ENCODE data around the gene NEURL1. TPM values are rescaled to one million over a fixed set of nuclear protein-coding genes. Genes with fewer than 3 reads are reported as not detected.

Gene NEURL1
- total RNA-seq, 1 experiment from 2014 or later, result 0.84 TPM

DNA sequence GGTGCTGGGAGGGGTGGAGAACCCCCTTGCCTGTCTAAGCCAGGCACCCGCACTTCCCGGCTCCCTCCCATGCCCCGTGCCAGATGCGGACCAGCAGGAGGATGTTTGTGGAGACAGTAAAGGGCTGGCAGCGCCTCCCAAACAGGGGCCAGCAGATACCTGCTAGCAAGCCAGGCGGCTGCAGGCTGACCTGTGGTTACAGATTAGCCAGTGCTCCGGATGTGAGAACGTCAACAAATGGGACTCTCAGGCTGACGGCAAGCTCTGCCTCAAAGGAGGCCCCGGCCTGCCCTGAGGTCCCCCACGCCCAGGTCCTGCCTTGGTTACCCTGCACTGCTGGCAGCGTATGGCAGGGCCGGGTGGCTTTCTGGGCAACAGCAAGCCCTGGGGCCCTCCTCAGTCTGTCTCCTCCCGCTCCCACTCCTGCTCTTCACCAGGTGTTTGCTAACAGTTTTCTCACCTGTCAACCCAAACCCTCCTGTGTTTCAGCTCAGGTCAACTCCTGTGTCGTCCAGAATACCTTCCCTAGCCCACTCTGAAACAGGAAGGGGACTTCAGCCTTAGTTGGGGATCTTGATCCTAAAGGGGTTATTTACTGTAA, 85.4 kb downstream of the NEURL1 start:
- peak; percentile 63 to 75 for DNase-seq

DNA sequence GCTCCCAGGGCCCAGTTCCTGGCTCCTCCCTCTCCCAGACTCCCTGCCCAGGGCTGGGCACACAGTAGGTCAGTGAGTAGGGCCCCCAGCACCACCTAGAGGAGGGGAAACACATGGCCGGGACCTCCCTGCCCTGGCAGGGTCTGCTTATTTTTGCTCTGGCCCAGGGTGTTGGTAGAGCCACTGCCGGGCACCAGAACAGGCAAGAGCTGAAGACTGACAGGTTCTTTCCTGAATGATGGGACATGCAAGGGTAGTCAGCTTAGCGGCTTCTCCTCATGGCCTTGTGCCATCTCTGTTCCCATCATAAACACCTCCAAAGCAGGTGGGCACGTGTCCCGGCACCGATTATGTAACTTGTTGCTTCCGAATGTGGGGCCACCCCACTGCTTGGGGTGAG, 86.5 kb downstream of the NEURL1 start:
- Mint-ChIP-seq H3K4me3 (ENCODE audit: unreplicated experiment) (no peak overlapping the region), H3K27me3 (ENCODE audit: insufficient read depth, unreplicated experiment) (no peaks in the 10 kb centered on the region), H3K4me1 (ENCODE audit: low read depth, unreplicated experiment) (peaks cover 33% of the 10 kb centered on the region), H3K9me3 (ENCODE audit: unreplicated experiment) (no peaks in the 10 kb centered on the region), H3K27ac (ENCODE audit: unreplicated experiment) (no peak overlapping the region), H3K36me3 (ENCODE audit: insufficient read depth, unreplicated experiment) (no peaks in the 10 kb centered on the region)
- TF ChIP-seq, protein P1, sequence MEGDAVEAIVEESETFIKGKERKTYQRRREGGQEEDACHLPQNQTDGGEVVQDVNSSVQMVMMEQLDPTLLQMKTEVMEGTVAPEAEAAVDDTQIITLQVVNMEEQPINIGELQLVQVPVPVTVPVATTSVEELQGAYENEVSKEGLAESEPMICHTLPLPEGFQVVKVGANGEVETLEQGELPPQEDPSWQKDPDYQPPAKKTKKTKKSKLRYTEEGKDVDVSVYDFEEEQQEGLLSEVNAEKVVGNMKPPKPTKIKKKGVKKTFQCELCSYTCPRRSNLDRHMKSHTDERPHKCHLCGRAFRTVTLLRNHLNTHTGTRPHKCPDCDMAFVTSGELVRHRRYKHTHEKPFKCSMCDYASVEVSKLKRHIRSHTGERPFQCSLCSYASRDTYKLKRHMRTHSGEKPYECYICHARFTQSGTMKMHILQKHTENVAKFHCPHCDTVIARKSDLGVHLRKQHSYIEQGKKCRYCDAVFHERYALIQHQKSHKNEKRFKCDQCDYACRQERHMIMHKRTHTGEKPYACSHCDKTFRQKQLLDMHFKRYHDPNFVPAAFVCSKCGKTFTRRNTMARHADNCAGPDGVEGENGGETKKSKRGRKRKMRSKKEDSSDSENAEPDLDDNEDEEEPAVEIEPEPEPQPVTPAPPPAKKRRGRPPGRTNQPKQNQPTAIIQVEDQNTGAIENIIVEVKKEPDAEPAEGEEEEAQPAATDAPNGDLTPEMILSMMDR (IDR thresholded peaks at IDR 0.05; ENCODE audit: insufficient read depth in 1 of 2, low read depth in 1 of 2, low read length in 1 of 2, severe bottlenecking in 1 of 2, unreplicated experiment in 1 of 2), result no peak
- intact Hi-C loops (cut with micrococcal nuclease; ENCODE audit: unreplicated experiment), result no loop called here
- ChIA-PET CTCF (interaction anchor here (1.5 kb wide), 1 partner anchor 14 kb away, joined by 9 read pairs; no protein-coding TSS in a partner anchor), POLR2A (no interaction called here)
- DNase-seq, result no peak
- H3K9me3 ChIP-seq, result no peaks in the 10 kb centered on the region
- H3K36me3 ChIP-seq (ENCODE audit: control insufficient read depth, insufficient read depth, low read length), result no peaks in the 10 kb centered on the region
- H3K4me1 ChIP-seq, result peaks cover 28% of the 10 kb centered on the region
- no TSS peak for BruUV-seq (replicated peaks)
- H3K27me3 ChIP-seq (replicated peaks; ENCODE audit: control insufficient read depth, insufficient read depth, low read length), result no peaks in the 10 kb centered on the region
- no peak overlapping the region for H3K4me3 ChIP-seq (ENCODE audit: low read depth, low read length)

More for the DNA sequence above, 85.4 kb downstream of the NEURL1 start:
- Histone ChIP-seq H3K4me3 (ENCODE audit: low read depth, low read length) (no peak overlapping the region), H3K27me3 (replicated peaks; ENCODE audit: control insufficient read depth, insufficient read depth, low read length) (no peaks in the 10 kb centered on the region), H3K9me3 (no peaks in the 10 kb centered on the region), H3K4me1 (peaks cover 28% of the 10 kb centered on the region), H3K36me3 (ENCODE audit: control insufficient read depth, insufficient read depth, low read length) (no peaks in the 10 kb centered on the region)
- TF ChIP-seq, protein P1 (IDR thresholded peaks at IDR 0.05; ENCODE audit: insufficient read depth in 1 of 2, low read depth in 1 of 2, low read length in 1 of 2, severe bottlenecking in 1 of 2, unreplicated experiment in 1 of 2), result no peak
- Mint-ChIP-seq H3K27me3 (ENCODE audit: insufficient read depth, unreplicated experiment) (no peaks in the 10 kb centered on the region), H3K4me1 (ENCODE audit: low read depth, unreplicated experiment) (peaks cover 41% of the 10 kb centered on the region), H3K4me3 (ENCODE audit: unreplicated experiment) (no peak overlapping the region), H3K9me3 (ENCODE audit: unreplicated experiment) (no peaks in the 10 kb centered on the region), H3K36me3 (ENCODE audit: insufficient read depth, unreplicated experiment) (no peaks in the 10 kb centered on the region), H3K27ac (ENCODE audit: unreplicated experiment) (no peak overlapping the region)
- ChIA-PET POLR2A (no interaction called here), CTCF (interaction anchor here (0.6 to 1.5 kb wide), 2 partner anchors 15 to 103 kb away, joined by 3 to 9 read pairs; no protein-coding TSS in a partner anchor)
- no TSS peak for BruUV-seq (replicated peaks)
- intact Hi-C loops (cut with micrococcal nuclease; ENCODE audit: unreplicated experiment), result loop anchor here (5.0 kb wide), 2 partner anchors 67 to 87 kb away; partner anchors contain the start of gene NEURL1

DNA sequence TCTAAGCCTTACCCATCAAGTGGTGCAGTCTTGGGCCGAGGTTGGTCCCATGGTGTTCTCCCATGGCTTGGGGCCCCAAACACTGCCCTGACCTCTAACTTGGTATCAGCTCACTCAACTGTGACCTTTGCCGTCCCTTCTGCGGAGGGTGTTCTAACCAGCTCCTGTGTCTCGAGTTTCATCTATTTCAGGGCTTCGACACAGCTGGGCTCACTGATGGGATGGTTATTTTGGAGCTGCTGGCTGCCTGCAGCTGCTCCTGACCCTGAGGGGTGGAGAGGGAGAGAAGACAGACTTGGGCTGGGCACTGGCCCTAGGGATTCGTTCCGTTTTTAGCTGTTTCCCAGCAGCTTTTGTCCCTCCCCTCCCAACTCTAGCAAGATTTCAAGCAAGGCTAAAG, 86.9 kb downstream of the NEURL1 start:
- POLR2A ChIA-PET, result no interaction called here
- CTCF ChIA-PET, result no interaction called here
- H3K27me3 Mint-ChIP-seq (ENCODE audit: insufficient read depth, unreplicated experiment), result no peaks in the 10 kb centered on the region

More for the DNA sequence above, 86.9 kb downstream of the NEURL1 start:
- H3K9me3 ChIP-seq, result no peaks in the 10 kb centered on the region
- no peak for DNase-seq
- Mint-ChIP-seq H3K4me1 (ENCODE audit: low read depth, unreplicated experiment) (peaks cover 29% of the 10 kb centered on the region), H3K4me3 (ENCODE audit: unreplicated experiment) (no peak overlapping the region), H3K27ac (ENCODE audit: unreplicated experiment) (no peak overlapping the region), H3K9me3 (ENCODE audit: unreplicated experiment) (no peaks in the 10 kb centered on the region), H3K36me3 (ENCODE audit: insufficient read depth, unreplicated experiment) (no peaks in the 10 kb centered on the region)
- no peak overlapping the region for H3K4me3 ChIP-seq (ENCODE audit: low read depth, low read length)
- H3K27me3 ChIP-seq (replicated peaks; ENCODE audit: control insufficient read depth, insufficient read depth, low read length), result no peaks in the 10 kb centered on the region
- no peaks in the 10 kb centered on the region for H3K36me3 ChIP-seq (ENCODE audit: control insufficient read depth, insufficient read depth, low read length)
- TF ChIP-seq, protein P1 (IDR thresholded peaks at IDR 0.05; ENCODE audit: insufficient read depth in 1 of 2, low read depth in 1 of 2, low read length in 1 of 2, severe bottlenecking in 1 of 2, unreplicated experiment in 1 of 2), result no peak
- intact Hi-C loops (cut with micrococcal nuclease; ENCODE audit: unreplicated experiment), result no loop called here
- H3K4me1 ChIP-seq, result peaks cover 28% of the 10 kb centered on the region
- BruUV-seq (replicated peaks), result no TSS peak

Measured in Caco-2 (cell line).